ENCODE results near the gene ALOX12B.

The ALOX12B gene

DNA sequence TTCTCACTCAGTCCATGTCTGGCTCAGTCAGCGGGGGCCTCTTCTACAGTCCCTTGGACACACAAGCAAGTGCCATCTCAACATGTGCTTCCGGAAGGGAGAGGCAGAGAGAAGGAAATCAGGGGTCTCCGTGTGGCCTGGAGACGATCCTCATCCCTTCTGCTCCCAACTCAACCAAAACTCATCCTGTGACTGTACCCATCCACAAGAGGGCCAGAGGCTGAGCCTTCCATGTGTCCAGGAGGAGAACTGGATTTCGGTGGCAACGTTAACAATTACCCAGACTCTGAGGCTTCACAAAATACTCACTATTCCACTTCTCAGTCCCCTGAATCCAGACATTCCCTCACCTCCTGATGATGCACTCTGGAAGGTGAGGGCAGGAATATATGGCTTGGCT, 7.8 kb upstream of the ALOX12B start:
- DNase-seq (ENCODE audit: low spot score): no peak
- no peak for TF ChIP-seq CTCF (IDR thresholded peaks at IDR 0.05; ENCODE audit: extremely low read depth, missing control alignments)

- DNase-seq (ENCODE audit: low spot score): peak; percentile 67
- no peak for TF ChIP-seq CTCF (IDR thresholded peaks at IDR 0.05; ENCODE audit: extremely low read depth, missing control alignments)
These were observed 3.6 kb upstream of the ALOX12B start for GRCh38 chr17:8091033-8091687.

- TF ChIP-seq CTCF (IDR thresholded peaks at IDR 0.05; ENCODE audit: extremely low read depth, missing control alignments): no peak
These were observed 2.2 kb upstream of the ALOX12B start for GRCh38 chr17:8089728-8090127.

GRCh38 chr17:8087952-8088230, 375 bp upstream of the ALOX12B start:
- DNase-seq (ENCODE audit: low spot score): no peak
- no peak for TF ChIP-seq CTCF (IDR thresholded peaks at IDR 0.05; ENCODE audit: extremely low read depth, missing control alignments)

More at GRCh38 chr17:8089728-8090127, 2.2 kb upstream of the ALOX12B start:
- DNase-seq (ENCODE audit: low spot score): no peak

GRCh38 chr17:8084250-8084649, 3.3 kb downstream of the ALOX12B start:
- no peak for TF ChIP-seq CTCF (IDR thresholded peaks at IDR 0.05; ENCODE audit: extremely low read depth, missing control alignments)
- no peak for DNase-seq (ENCODE audit: low spot score)

DNA sequence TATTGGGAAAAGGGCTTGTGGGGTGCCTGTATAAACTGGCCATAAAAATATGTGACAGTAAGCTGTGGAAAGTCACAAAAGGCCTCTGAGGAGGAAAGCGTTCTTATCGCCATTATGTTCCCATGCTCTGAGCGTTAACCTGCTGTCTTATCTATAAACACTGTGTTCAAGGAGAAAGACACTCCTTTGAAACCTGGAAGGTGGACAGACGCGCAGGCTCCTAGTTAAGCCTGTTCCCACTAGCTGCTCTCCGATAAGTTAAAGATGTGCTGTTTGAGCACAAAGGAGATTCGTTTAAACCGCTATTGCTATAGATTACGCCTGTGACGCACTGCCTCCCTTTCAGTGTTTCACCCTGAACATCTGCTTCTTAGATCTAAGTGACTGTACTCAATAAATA, 5.2 kb downstream of the ALOX12B start:
- TF ChIP-seq CTCF (IDR thresholded peaks at IDR 0.05; ENCODE audit: extremely low read depth, missing control alignments): no peak

DNA sequence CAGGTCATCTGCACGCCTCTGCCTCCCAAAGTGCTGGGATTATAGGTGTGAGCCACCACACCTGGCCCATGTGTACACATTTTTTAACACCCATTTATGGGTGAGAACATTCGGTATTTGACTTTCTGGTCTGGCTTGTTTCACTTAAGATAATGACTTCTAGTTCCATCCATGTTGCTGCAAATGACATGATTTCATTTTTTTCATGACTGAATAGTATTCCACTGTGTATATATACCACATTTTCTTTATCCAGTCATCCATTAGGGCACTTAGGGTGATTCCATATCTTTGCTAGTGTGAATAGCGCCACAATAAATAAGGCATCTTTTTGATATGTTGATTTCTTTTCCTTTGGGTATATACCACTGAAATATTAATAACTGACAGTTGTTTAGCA, 5.6 kb downstream of the ALOX12B start:
- no peak for DNase-seq (ENCODE audit: low spot score)
- TF ChIP-seq CTCF (IDR thresholded peaks at IDR 0.05; ENCODE audit: extremely low read depth, missing control alignments): no peak

More for the DNA sequence above, 5.2 kb downstream of the ALOX12B start:
- no peak for DNase-seq (ENCODE audit: low spot score)

Data from GM20000 (cell line).